Natural killer cell treated with Interleukin-12 subunit alpha and Interleukin-12 subunit beta and Interleukin-15 and Interleukin-18, amount 100 ng/mL, for 72 hours (primary cell): ENCODE results near the gene TTN. TPM values are rescaled to one million over a fixed set of nuclear protein-coding genes. Genes with fewer than 3 reads are reported as not detected.

Experiments
- ATAC-seq, 2 donors: fragments of 150-1000 bp; cut with Tn5 transposase in 1 of 2; sonication (Bioruptor Pico), chemical (Tn5 transposase) in 1 of 2; 2 replicates each; pipeline ENCODE4 v1.10.0; 2021
- DNase-seq: peaks from one replicate; pipeline ENCODE4 v3.0.0; 2022; ENCODE audit warnings: low spot score
- H3K27ac Mint-ChIP-seq, 2 donors: 1 replicate in 1 of 2; 2 replicates in 1 of 2; pipeline ENCODE4 v1.8.0; 2022; ENCODE audit warnings: mixed read lengths in 2 of 2, mild to moderate bottlenecking in 1 of 2, moderate library complexity in 1 of 2
- H3K27me3 Mint-ChIP-seq, 2 donors: 1 replicate in 1 of 2; 2 replicates in 1 of 2; pipeline ENCODE4 v1.8.0; 2022; ENCODE audit warnings: mixed read lengths in 2 of 2
- H3K36me3 Mint-ChIP-seq: one replicate; pipeline ENCODE4 v1.8.0; 2022; ENCODE audit warnings: mixed read lengths
- H3K4me1 Mint-ChIP-seq, 2 donors: 1 replicate in 1 of 2; 2 replicates in 1 of 2; pipeline ENCODE4 v1.8.0; 2022; ENCODE audit warnings: low read depth in 2 of 2, mixed read lengths in 2 of 2, mild to moderate bottlenecking in 1 of 2
- H3K4me3 Mint-ChIP-seq: one replicate; pipeline ENCODE4 v1.8.0; 2022; ENCODE audit warnings: mixed read lengths
- H3K9me3 Mint-ChIP-seq: 2 replicates; pipeline ENCODE4 v1.8.0; 2022; ENCODE audit warnings: mixed read lengths
- total RNA-seq, 2 donors: library from RNA; stranded (reverse); gene quantifications; one replicate each; pipeline ENCODE4 v1.2.3, GENCODE V29; 2022

The TTN gene
- total RNA-seq: 1 to 10 TPM in 1 of 2 donors, under 1 TPM in 1; 0.07 to 2.1 TPM

DNA sequence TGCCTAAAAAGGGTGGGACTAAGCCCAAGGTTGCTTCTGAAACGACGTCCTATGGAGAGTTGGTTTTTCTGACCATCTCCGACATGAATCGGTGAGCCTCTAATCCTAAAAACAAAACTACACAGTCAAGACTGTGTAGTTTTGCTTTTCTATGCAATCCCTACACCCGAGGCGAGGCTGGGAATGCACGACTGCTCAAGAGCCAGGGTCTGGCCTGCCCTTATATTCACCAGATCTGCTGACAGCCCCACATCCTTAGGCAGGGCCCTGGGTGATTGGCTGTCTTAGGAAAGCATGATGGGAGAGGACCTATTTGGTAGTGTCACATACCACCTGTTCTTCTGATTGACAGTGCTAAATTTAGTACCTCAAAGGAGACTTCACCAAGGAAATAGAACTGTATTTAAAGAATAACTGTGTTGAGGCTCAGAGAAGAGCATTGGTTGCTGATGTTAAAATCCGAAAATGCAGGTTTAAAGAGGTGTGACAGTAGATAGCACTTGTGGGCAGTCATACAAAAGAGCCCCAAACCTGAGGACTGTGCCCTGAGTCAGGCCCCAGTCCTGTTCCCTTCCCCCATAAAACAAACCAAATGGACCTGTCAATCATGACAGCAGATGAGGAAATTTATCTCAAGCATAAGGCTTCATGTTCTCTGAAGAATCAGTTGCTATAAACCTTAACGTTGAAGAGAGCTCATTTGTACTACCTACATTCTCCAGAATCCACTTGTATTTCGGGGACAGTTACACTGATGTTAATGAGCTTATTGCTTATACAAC lies at the start of gene TTN:
TTN (minus strand) TSS at position 197 of the 782 bp plus-strand sequence. CDS start 2,781 bp downstream, outside the sequence.
- H3K9me3 Mint-ChIP-seq: no peaks in the 10 kb centered on the region
- H3K4me3 Mint-ChIP-seq: no peak within 1 kb of the TSS
- DNase-seq (no peak), ATAC-seq (peak in 1 of 2 donors; percentile 32)
- H3K27ac Mint-ChIP-seq: no peak within 1 kb of the TSS
- no peaks in the 10 kb centered on the region for H3K36me3 Mint-ChIP-seq
- no peaks in the 10 kb centered on the region for H3K27me3 Mint-ChIP-seq
- no peaks in the 10 kb centered on the region for H3K4me1 Mint-ChIP-seq

DNA sequence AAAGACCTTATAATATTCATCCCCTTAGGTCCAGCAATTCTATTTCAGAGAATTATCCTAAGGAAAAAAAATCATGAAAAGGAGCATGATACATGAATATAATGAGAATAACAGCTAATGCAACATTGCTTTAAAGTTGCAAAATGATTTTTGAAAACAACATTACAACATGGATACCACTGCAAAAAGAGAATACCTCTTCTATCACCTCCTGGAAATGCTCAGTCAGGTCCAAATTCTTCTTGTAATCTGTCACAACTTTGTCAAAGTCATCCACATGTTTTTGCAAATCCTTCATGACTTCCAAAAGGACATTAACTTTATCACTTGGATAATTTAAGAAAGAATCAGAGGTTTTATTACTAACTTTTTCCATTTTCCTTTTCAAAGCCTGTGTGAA lies 47.9 kb upstream of the TTN start:
- no peaks in the 10 kb centered on the region for H3K4me1 Mint-ChIP-seq
- no peak for DNase-seq
- H3K9me3 Mint-ChIP-seq: no peaks in the 10 kb centered on the region
- H3K27ac Mint-ChIP-seq: no peak overlapping the region
- H3K4me3 Mint-ChIP-seq: no peak overlapping the region
- no peaks in the 10 kb centered on the region for H3K36me3 Mint-ChIP-seq
- peaks cover 0 to 2% of the 10 kb centered on the region in 2 donors for H3K27me3 Mint-ChIP-seq
- ATAC-seq: no peak

DNA sequence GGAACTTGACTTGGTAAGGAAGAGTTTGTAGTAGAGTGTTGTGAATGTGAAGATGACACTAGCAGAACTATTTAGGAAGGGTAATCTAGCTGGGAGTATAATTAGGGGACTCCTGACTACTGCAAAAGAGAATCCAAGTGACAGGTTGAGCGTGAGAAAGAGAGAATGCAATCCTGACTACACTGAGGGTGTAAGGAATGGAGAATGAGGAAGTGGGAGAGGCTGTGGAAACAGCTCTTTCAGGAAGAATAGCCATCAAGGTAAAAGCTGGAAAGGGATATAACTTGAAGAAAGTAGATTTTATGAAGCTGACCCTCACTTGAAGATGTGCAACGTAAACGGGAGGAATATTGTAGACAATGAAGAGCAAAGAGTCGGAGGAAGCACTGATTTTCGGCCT lies 41.1 kb upstream of the TTN start:
- Mint-ChIP-seq H3K27ac (no peak overlapping the region), H3K27me3 (no peaks in the 10 kb centered on the region), H3K9me3 (peaks cover 5% of the 10 kb centered on the region), H3K4me1 (no peaks in the 10 kb centered on the region), H3K36me3 (peaks cover 4% of the 10 kb centered on the region), H3K4me3 (no peak overlapping the region)
- no peak for DNase-seq
- no peak for ATAC-seq

DNA sequence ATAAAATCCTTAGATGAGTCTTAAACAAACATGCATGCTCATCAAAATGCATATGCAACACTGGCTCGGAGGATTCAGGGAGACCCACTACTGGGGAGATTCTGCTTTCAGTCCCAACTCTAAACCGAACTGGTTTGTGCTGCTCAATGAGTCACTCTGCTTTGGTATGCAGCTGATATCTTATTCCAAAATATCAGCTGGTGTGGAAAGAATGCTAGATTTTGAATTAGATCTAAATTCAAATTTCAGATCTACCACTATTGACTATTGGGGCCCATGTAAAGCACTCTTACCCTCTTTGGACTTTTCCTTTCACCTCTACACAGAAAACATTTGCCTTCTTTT lies 39.2 kb upstream of the TTN start:
- no peak overlapping the region for H3K4me3 Mint-ChIP-seq
- ATAC-seq: no peak
- no peaks in the 10 kb centered on the region for H3K4me1 Mint-ChIP-seq
- no peak for DNase-seq
- H3K27me3 Mint-ChIP-seq: no peaks in the 10 kb centered on the region
- no peak overlapping the region for H3K27ac Mint-ChIP-seq
- H3K9me3 Mint-ChIP-seq: peaks cover 5% of the 10 kb centered on the region
- peaks cover 4% of the 10 kb centered on the region for H3K36me3 Mint-ChIP-seq

DNA sequence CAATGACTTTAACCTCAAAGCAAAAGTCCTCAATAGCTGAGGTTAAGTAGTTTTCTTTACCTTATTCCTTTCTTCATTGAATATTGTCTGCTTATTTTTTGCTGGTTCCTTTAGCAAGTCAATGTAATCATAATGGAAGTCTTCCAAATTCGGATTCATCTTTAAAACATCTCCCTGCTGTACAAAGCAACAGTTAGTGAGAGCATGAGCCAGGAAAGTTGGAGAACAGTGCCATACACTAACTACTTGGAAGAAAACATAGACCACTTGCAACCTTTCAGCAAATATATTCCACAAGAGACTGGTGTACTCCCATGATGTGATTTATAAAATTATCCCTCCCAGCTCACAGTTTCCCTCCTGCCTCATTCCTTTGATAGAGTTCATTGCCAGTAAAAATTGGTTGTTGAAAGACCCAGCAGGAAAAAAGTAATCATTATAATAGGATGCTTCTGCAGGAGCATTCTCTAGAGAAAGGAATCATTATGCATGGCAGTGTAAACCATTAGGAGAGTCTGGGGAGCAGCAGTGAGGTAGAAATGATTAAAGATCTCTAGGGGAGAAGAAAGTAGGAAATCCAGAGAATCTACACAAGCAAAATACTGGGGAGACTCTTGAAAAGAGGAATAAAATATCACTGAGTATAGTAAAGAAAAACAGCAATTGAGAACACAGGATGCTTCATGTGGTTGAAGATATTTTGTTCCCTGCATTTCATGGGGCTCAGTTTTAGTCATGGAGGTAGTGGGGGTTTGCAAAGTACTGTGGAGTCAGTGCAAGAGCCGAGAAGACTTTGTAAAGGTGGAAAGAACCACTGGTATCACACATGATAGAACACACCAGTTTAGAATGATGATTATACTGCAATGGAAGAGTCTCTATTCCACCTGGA lies 38.6 kb upstream of the TTN start:
- Mint-ChIP-seq H3K9me3 (peaks cover 5% of the 10 kb centered on the region), H3K27me3 (no peaks in the 10 kb centered on the region), H3K4me1 (no peaks in the 10 kb centered on the region), H3K4me3 (no peak overlapping the region), H3K36me3 (peaks cover 4% of the 10 kb centered on the region), H3K27ac (no peak overlapping the region)
- ATAC-seq: no peak
- no peak for DNase-seq

DNA sequence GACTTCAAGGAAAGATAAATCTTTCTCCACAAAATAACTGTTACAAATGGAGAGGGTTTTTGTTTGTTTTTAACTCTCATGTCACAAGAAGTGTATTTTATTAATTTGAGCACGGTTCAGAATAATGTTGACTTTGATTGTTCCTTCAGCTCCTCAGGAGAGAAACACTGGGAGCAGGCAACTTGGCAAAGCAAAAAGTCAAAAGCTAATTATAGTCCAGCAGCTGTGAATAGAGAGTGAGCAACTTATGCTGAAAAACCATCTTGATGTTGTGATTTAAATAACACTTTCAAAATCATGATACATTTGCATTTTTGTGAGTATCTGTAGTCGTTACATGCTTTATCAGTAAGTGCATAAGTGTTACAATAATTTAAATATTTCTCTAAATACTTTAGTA lies 37.5 kb upstream of the TTN start:
- H3K27me3 Mint-ChIP-seq: no peaks in the 10 kb centered on the region
- peaks cover 4% of the 10 kb centered on the region for H3K36me3 Mint-ChIP-seq
- H3K27ac Mint-ChIP-seq: no peak overlapping the region
- ATAC-seq (no peak), DNase-seq (no peak)
- H3K4me1 Mint-ChIP-seq: no peaks in the 10 kb centered on the region
- H3K9me3 Mint-ChIP-seq: peaks cover 5% of the 10 kb centered on the region
- H3K4me3 Mint-ChIP-seq: no peak overlapping the region

DNA sequence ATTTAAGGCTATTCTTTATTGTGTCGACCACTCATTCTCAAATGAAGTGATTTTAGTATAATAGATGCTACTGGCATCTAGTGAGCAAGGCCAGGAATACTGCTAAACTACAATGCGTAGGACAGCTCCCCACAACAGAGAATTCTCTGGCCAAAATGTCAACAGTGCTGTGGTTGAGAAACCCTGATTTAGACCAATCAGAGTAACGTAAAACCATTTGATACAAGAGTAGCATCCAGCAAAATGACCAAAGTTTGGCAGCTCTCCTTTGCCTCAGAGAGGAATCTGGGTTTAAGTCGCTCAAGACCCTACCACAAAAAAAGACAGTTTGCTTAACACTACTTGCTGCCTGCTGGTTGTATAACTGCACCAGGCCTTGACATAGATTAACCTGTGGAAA lies 37.0 kb upstream of the TTN start:
- peaks cover 4% of the 10 kb centered on the region for H3K36me3 Mint-ChIP-seq
- no peak overlapping the region for H3K4me3 Mint-ChIP-seq
- peaks cover 5% of the 10 kb centered on the region for H3K9me3 Mint-ChIP-seq
- ATAC-seq: no peak
- H3K27me3 Mint-ChIP-seq: no peaks in the 10 kb centered on the region
- no peak overlapping the region for H3K27ac Mint-ChIP-seq
- H3K4me1 Mint-ChIP-seq: no peaks in the 10 kb centered on the region
- no peak for DNase-seq

DNA sequence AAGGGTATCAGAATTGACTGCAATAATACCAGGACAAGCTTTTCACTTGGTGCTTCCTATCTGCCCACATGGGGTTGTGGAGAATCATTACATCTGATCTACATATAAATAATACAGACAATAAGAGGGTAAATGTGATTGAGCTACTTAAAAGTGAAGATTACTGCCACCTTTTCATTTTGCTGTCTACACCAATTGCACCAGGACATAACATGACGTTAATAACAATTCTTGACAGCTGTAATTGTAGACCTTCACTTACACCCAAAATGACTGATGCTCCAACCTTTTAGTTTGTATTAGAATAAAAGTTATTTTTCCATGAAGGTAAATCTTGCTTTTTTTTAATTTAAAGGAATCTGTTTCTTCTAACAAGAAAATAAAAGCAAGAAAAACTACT lies 36.5 kb upstream of the TTN start:
- no peak overlapping the region for H3K27ac Mint-ChIP-seq
- peaks cover 4% of the 10 kb centered on the region for H3K36me3 Mint-ChIP-seq
- no peak for ATAC-seq
- DNase-seq: no peak
- H3K4me1 Mint-ChIP-seq: no peaks in the 10 kb centered on the region
- H3K9me3 Mint-ChIP-seq: peaks cover 5% of the 10 kb centered on the region
- no peak overlapping the region for H3K4me3 Mint-ChIP-seq
- no peaks in the 10 kb centered on the region for H3K27me3 Mint-ChIP-seq

DNA sequence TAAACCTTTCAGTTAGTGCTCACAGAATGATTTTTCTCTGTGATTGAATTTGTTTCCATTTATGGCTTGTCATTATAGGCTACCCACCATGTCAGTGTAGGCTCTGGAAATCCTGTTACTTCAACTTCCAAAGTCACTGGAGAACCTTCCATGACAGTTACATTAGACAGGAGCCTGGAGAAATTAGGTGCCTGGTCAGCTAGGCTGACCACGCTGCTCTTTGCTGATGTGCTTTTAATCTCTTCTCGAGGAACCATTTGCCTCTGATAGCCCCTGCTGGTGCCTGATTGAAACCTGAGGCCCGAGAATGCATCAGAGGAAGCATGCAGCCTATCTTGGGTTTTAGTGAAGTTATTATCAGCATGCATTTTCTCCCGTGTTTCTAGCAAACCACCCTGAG lies 29.6 kb upstream of the TTN start:
- Mint-ChIP-seq H3K4me3 (no peak overlapping the region), H3K27ac (no peak overlapping the region), H3K4me1 (no peaks in the 10 kb centered on the region), H3K36me3 (no peaks in the 10 kb centered on the region), H3K9me3 (no peaks in the 10 kb centered on the region), H3K27me3 (no peaks in the 10 kb centered on the region)
- DNase-seq (no peak), ATAC-seq (no peak)

DNA sequence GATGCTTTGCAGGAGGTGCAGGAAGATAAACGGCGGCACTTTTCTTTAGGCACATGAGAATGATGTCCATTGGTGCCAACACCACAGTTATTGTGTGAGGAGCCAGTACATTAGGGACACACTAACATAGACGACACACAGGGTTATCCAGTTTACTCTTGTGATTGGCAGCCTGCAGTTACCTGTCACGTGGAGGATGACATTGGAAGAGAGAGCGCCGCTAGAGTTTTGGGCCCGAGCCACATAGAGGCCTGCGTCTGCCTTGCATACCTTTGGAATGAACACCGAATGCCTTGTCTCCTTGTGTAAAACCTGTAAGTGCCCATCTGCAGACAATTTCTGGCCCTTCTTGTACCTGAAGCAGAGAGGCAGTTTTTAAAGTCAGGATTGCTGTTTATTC lies 26.9 kb upstream of the TTN start:
- DNase-seq (no peak), ATAC-seq (no peak)
- Mint-ChIP-seq H3K27me3 (peaks cover 0 to 2% of the 10 kb centered on the region in 2 donors), H3K27ac (no peak overlapping the region), H3K9me3 (no peaks in the 10 kb centered on the region), H3K36me3 (no peaks in the 10 kb centered on the region), H3K4me3 (no peak overlapping the region), H3K4me1 (peaks cover 0 to 2% of the 10 kb centered on the region in 2 donors)

DNA sequence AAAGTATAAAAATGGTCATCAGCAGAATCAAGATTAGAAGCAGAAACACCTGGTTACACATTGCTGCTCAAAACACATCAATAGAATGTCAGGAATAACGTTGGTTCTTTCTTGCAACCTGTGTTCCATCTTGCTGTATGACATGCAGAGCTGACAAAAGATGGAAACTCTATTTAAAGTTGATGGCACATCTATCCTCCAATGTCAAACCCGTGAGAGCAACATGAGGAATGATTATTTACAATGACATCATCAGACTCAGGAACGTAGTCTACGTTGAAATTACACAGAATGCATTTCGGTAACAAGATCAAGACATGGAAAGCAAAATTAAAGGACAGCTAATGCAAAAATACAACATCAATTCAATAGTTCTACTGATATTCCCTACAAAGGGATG lies 26.2 kb upstream of the TTN start:
- ATAC-seq: no peak
- Mint-ChIP-seq H3K36me3 (no peaks in the 10 kb centered on the region), H3K9me3 (no peaks in the 10 kb centered on the region), H3K27me3 (peaks cover 0 to 3% of the 10 kb centered on the region in 2 donors), H3K4me1 (peaks cover 0 to 4% of the 10 kb centered on the region in 2 donors), H3K27ac (no peak overlapping the region), H3K4me3 (no peak overlapping the region)
- no peak for DNase-seq

DNA sequence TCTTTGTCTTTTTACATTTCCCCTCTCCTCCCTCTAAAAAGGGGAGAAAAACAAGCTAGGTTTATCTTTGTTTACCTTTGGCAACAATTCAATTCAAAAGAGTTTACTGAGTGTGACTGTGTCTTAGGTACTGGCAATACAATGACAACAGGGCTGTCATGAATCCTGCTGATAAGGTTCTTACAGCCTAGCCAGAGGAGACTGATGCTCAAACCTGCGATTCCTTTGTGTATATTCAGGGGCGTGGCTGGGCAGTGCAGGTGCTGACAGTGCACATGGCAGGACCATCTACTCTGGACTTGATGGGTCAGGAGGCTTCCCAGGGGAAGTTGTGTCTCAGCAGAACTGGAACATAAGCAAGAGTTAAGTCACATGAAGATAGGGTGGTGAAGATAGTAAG lies 23.2 kb upstream of the TTN start:
- peaks cover 0 to 3% of the 10 kb centered on the region in 2 donors for H3K27me3 Mint-ChIP-seq
- no peak overlapping the region for H3K27ac Mint-ChIP-seq
- no peaks in the 10 kb centered on the region for H3K36me3 Mint-ChIP-seq
- DNase-seq (no peak), ATAC-seq (no peak)
- peaks cover 0 to 4% of the 10 kb centered on the region in 2 donors for H3K4me1 Mint-ChIP-seq
- no peaks in the 10 kb centered on the region for H3K9me3 Mint-ChIP-seq
- no peak overlapping the region for H3K4me3 Mint-ChIP-seq

DNA sequence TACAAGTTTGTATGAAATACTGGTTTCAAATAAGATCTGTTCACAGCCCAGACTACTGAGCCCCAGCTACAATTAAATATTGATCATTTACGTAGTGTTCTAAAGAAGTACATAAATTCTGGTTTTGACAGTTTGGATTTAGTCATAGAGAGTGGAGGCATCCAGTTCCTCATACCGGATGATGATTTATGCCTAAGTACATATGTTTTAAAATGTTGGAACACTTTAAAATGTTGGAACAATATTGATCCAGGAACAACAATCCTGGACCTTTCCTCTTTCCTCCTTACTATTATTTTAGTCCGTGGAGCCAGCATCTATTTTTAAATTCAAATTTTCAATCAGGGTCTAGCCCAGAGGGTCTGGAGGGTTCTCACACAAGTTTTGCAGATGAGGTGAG lies 22.8 kb upstream of the TTN start:
- ATAC-seq: no peak
- Mint-ChIP-seq H3K36me3 (no peaks in the 10 kb centered on the region), H3K4me1 (peaks cover 0 to 4% of the 10 kb centered on the region in 2 donors), H3K4me3 (no peak overlapping the region), H3K9me3 (no peaks in the 10 kb centered on the region), H3K27ac (no peak overlapping the region), H3K27me3 (peaks cover 0 to 3% of the 10 kb centered on the region in 2 donors)
- no peak for DNase-seq

DNA sequence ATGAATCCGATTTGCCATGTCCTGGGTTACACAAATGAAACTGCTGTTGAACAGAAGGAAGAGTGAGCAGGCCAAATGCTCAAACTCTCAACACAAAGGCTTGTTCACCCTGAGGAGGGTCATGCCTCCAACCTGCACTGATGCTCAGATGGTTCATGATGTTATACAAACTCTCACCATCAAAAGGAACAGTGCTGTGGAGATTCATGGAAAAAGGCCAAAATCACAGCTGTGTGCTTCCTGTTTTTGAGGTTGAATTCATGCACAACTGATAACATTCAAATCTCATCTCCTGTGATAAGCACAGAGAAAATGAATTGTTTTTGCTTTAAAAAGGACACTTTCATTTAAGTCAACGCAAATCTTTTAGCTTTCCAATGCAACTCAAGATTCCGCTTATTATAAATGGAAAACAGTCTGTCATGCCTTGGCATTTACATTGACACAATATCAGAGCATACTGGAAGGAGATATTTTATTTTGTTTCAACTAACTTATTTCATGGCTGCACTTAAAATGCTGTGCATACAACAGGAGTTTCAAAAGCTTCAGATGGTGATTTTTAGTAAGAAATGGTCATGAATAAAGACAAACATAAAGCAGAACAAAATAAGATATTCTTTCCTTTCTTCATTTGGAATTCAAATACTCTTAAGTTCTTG lies 22.2 kb upstream of the TTN start:
- Mint-ChIP-seq H3K4me1 (peaks cover 0 to 4% of the 10 kb centered on the region in 2 donors), H3K9me3 (no peaks in the 10 kb centered on the region), H3K36me3 (no peaks in the 10 kb centered on the region), H3K4me3 (no peak overlapping the region), H3K27me3 (peaks cover 0 to 3% of the 10 kb centered on the region in 2 donors), H3K27ac (no peak overlapping the region)
- DNase-seq (no peak), ATAC-seq (no peak)
